ENCODE data around the gene SLC25A23. TPM values are rescaled to one million over a fixed set of nuclear protein-coding genes. Genes with fewer than 3 reads are reported as not detected.
"Not testable (repeated sequence)": the region's sequence is repeated elsewhere in the genome, so short reads cannot be mapped to it uniquely, and the experiment has no call there.

SLC25A23 gene
- total RNA-seq, 1 experiment from 2014 or later, result 17.5 TPM

DNA sequence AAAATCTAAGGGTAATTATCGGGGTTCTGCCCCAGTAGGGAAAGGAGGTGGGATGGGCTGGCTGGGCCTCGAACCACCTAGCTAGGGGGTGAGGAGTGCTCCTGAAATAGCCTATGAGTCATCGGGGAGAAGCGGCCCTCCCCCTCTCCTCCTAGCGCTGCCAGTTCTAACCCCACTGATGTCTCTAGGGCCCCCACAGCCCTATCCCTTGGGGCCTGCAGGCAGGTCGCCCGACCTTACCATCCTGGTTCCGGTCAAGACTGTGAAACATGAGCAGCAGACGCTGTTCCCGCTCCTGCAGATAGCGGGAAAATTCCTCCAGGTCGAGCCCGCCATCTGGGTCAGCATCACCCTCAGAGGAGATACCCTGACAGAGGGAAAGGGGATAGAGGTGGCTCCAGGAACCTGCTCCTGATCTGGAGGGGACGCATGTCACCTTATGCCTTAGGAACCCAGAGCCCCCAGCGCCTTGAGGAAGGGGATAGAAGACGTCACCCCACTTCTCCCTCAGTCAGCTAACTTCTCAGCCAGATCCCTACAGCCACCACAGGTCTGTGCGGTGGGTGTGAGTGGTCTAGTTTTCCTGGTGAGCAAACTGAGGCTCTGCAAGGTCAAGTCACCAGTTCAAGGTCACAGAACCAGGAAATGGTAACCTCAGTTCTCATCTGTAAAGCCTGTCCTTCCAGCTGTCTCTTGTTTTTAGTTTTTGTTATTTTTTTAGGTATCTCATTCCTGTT, 1.5 kb downstream of the SLC25A23 start:
- no peak for DNase-seq (ENCODE audit: low read depth)

DNA sequence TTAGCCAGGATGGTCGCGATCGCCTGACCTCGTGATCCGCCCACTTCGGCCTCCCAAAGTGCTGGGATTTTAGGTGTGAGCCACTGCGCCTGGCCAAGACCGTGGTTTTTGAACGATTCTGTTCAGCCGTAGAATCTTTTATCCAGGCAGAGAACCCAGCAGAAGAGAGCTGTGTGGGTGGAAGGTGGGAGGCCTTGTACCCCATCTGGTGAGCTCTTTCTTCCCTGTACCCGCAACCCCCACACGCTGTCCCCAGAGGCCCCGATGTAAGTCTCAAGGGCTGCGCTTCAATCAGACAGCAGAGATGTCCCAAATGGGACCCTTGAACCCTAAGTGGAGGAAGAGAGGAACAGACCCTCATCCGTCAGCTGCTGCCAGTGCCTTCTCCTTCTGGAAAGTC, 3.7 kb downstream of the SLC25A23 start:
- DNase-seq (ENCODE audit: low read depth), result no peak

DNA sequence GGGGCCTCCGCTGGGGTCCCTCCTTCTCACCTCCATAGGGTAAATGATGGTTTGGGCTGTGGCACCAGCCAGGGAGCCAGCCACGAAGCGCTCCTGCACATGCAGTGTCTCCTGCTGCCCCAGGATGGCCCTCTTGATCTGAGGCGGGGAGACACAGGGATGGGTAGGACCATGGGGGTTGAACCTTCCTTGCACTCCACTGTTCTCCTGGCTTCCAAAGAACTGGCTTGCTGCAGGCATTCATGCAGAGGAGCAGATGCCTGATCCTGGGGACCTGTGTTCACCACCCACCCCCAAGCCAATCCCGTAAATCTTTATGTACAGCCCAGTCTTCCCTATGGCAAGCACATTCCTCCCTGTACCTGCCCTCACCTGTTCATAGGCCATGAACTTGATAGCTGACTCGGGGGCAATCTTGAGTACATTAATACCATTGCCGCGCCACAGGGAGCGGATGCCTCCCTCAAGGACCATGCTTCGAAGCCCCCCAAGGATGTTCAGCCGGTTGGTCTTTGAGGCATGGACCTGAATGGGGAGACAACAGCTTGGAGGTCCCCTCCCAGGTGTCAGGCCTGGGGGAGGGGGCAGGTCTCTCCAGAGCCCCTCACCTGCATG, 5.5 kb downstream of the SLC25A23 start:
- DNase-seq (ENCODE audit: low read depth), result no peak

DNA sequence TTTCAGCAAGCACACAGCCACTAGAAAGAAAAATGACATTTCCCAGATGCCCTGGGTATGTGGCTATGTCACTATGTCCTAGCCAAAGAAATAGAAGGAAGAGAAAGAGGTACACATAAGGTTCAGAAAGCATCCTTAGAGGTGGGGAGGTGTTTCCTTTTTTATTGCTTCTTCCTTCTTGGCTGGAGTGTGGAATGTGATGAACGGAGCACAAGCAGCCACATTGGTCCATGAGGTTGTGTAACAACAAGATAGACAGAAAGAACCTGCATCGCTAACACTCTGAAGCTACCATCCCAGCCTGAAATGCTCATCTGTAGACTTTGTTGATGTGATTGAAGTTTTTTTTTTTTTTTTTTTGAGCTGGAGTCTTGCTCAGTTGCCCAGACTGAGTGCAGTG, 6.7 kb downstream of the SLC25A23 start:
- no peak for DNase-seq (ENCODE audit: low read depth)

DNA sequence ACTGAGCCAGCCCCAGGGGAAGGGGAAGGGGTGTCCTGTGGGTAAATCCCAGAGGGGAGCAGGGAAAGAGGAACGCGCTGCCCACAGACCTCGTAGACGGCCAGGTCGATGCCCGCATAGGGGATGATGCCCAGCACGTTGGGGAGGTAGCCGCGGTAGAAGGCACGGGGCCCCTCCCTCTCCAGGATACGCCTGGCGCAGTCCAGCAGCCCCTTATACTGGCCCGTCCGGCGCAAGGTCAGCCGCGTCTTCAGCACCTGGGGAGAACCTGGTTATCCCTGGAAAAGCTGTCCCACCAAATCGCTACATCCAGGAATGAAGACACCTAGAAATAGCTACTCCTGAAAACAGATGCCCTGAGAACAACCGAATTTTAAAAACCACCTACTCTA, 7.4 kb downstream of the SLC25A23 start:
- no peak for DNase-seq (ENCODE audit: low read depth)

DNA sequence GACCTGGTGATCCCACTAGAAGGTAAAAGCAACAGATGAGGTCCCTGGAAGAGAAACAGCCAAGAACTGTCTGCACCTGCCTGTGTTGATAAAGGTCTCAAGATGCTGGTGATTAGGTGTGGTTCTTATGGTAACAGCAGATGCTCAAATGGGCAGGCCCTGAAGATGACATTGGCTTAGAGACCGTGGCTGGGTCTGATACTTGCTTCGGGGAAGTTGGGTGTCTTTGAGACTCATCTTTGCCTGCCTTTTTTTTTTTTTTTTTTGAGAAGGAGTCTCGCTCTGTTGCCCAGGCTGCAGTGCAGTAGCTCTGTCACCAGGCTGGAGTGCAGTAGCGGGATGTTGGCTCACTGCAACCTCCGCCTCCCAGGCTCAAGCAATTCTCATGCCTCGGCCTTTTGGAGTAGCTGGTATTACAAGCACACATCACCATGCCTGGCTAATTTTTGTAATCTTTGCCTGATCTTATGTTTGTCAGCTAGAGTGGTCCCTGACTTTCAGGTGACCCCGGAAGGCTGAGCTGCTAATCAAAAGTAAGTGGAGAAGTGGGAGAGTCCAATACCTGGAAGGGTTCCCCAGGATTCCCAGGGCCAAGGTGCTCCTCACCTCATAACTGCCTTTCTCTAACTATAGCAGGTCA, 7.9 kb downstream of the SLC25A23 start:
- no peak for DNase-seq (ENCODE audit: low read depth)

DNA sequence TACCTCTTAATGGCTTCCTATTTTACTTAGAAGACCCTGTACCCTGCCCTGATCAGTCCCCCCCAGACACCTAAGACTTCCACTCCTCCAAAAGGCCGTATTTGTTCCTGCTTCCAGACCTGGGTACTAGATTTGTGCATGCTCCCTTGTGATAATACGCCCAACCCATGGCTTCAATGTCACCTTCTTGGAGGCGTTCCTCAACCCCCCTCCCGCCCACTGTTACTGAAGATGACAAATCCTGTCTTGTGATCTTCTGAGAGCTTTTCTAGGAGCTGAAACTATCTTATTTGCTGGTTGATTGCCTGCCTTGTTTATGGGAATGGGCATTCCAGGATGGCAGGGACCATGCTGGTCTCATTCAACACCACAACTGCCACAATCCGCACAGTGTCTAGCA, 9.4 kb downstream of the SLC25A23 start:
- no peak for DNase-seq (ENCODE audit: low read depth)

DNA sequence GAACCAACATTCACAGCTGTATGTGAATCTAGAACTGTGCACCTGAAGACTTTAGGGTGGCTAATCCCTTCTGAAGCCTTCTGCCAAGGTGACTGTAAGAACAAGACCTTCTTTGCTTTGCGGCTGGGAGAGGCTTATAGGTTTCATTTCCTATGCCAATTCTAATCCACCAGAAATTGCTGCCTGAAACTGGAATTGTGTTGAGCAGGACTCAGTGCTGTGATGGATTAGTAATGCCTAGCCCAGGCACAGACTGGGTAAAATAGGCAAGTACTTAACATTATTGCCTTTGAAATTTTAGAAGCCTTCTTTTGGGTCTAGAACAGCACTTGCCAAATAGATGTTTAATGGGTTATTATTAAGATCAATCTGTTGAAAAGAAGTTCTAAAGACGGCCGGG, 11.5 kb downstream of the SLC25A23 start:
- no peak for DNase-seq (ENCODE audit: low read depth)

DNA sequence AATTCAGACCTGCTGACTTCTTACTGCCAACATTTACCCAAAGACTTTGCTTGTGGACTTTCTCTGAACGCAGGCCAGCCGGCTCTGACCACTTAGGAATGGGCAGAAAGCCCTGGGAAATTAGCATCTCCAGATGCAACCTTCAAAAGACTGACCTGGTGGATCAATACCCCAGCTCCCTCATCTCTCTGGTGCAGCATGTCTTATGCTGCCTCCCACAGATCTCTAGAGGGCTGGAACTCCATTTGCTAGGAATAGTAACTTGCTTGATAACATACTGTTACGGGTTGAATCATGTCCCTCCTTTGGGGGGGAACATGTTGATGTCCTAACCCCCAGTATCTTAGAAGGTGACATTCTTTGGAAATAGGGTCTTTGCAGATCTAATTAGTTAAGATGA, 13.1 kb downstream of the SLC25A23 start:
- no peak for DNase-seq (ENCODE audit: low read depth)

DNA sequence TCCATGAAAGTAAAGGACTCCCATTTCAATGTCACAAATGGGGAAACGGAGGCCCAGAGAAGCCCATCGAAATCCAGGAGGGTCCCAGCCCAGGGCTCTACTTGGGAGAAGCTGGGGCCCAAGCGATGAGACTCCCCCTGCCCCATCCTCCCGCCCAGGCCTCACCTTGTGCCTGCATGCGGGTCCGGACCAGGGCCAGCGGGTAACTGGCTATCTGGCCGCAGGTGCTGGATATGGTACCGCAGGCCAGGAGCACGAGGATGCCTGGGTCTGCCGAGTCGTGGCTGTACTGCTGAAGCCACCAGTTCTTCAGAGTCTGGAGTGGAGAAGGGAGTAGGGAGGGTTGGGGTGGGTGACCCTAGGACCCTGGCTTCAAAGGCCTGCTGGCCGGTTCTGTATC, 15.6 kb downstream of the SLC25A23 start:
- no peak for DNase-seq (ENCODE audit: low read depth)

DNA sequence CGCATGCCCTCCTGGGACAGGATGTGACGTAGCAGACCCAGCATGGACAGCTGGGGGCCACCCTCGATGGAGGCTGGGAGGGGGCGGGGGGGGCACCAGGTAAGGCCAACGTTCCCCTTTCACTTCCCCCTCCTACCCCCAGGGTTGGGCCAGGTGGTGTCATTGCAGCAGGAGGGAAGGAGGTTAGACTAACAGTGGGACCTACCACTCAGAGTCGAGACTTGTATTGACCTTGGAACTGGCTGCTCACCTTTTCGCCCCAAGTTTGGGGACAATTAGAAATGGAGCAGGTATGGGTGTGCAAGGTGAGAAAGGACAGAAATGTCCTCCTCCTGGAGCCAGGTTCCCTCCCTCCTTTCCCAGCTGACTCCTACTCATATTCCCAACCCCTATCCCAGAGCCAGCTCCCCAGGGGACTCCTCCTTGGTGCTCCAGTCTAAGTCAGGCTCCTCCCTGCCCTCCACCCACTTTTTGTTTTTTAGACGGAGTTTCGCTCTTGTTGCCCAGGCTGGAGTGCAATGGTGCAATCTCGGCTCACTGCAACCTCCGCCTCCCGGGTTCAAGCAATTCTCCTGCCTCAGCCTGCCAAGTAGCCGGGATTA, 17.4 kb downstream of the SLC25A23 start:
- DNase-seq (ENCODE audit: low read depth), result no peak

DNA sequence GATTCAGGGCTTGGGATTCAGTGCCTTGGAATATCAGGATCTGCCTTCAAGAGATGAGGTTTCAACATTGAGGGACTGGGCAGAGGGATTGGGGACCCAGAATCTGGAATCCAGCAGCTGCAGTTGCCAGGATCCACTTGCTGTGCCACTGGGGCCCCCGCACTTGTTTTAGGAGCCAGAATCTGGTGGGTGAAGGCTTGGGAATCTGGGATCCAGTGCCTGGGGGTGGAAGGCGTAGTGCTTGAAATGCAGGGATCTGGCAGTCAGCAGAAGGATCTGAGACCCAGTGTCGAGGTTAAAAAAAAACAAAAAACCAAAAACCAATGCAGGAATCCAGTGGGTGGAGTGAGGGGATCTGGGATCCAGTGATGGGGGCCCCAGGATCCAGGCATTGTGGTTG, 18.7 kb downstream of the SLC25A23 start:
- no peak for DNase-seq (ENCODE audit: low read depth)

DNA sequence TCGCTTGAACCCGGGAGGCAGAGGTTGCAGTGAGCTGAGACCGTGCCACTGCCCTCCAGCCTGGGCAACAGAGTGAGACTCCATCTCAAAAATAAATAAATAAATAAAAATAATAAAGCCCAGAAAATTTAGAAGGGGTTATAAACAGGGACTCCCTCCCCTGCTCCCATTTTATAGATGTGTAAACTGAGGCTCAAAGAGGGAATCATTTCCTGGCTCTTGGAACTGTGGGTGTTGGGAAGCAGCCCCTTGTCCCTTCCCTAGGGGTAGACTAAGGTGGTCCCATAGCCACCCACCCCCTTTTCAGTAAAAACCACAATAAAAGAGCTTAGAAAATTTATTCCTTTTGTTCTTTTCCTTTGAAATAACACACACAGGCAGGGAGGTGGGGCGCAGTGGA, 19.8 kb downstream of the SLC25A23 start:
- no peak for DNase-seq (ENCODE audit: low read depth)

DNA sequence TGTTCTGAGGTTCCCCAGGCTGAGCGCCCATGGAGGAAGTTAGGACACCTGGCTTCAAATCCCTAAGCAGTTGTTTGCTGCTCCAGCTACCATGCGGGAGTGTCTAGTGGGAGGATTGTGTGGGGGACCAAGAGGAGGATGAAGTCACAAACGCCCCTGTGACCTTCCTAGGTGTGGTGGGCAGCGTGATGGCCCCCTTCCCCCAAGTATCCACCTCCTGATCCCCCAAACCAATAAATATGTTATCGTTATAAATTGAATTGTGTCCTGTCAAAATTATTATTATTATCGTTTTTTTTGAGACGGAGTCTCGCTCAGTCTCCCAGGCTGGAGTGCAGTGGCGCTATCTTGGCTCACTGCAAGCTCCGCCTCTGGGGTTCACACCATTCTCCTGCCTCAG, 25.9 kb downstream of the SLC25A23 start, which contains the start of gene SLC25A41:
SLC25A41 (minus strand) TSS at position 101 of the 400 bp plus-strand sequence; CDS start at position 31, 70 bp downstream.
- no peak for DNase-seq (ENCODE audit: low read depth)

DNA sequence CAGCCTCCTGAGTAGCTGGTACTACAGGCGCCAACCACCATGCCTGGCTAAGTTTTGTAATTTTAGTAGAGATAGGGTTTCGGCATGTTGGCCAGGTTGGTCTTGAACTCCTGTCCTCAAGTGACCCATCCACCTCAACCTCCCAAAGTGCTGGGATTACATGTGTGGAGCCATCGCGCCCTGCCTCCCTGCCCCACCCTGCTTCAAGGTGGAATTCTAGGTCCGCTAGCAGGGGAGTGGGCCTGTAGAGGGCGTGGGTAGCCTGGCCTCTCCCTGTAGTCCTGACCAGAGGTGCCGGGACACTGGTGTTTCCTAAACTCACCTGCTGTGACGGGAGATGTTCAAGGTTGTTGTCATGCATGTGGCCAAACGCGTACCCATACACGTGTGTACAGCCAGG, 26.4 kb downstream of the SLC25A23 start:
- DNase-seq (ENCODE audit: low read depth), result no peak

DNA sequence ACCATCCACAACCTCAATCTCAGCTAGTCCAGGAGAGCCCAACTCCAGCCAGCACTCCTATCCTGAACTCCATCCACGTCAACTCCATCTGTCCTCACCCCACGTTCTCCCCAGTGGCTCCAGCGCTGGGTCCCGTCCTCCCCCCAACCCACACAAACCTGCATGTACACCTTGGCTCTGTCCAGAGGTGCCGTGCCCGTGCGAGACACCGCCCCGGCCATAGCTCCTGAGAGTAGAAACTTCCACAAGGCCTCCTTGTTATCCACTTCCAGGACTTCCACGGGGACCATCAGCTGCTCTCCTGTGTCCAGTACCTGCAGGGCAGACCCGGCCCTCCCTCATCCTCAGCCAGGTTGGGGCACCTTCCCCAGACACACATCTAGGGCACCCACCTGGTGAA, 27.7 kb downstream of the SLC25A23 start:
- no peak for DNase-seq (ENCODE audit: low read depth)

DNA sequence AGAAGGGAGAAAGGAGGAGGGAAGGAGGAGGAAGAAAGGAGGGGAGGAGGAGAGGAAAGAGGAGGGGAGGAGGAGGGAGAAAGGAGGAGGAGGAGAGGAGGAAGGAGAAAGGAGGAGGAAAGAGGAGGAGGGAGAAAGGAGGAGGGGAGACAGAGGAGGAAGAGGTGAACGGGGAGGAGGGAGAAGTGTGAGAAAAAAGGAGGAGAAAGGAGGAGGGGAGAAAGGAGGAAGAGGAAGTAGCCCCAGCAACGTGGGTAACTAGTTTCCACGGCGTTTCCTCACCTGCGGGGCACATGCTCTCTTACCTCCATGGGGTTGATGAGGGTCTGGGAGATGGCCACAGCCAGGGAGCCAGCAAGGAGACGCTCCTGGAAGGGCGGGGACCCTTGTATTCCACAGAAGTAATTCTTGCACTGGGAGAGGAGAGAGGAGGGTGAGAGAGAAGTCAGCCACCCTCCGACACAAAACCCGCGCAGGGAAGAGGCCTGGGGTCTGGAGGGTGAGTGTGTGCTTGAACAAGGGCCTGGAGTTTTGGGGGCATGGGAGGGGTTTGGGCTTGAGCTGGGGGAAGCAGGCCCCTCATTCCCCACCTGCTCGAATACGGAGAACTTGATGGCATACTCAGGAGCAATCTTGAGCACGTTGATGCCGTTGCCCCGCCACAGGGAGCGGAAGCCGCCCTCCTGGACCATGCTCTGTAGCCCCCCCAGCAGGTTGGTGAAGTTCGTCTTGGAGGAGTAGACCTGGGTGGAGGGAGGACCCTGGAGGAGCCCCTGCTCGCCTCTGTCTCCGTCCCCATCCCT, 30.0 kb downstream of the SLC25A23 start:
- no peak for DNase-seq (ENCODE audit: low read depth)

DNA sequence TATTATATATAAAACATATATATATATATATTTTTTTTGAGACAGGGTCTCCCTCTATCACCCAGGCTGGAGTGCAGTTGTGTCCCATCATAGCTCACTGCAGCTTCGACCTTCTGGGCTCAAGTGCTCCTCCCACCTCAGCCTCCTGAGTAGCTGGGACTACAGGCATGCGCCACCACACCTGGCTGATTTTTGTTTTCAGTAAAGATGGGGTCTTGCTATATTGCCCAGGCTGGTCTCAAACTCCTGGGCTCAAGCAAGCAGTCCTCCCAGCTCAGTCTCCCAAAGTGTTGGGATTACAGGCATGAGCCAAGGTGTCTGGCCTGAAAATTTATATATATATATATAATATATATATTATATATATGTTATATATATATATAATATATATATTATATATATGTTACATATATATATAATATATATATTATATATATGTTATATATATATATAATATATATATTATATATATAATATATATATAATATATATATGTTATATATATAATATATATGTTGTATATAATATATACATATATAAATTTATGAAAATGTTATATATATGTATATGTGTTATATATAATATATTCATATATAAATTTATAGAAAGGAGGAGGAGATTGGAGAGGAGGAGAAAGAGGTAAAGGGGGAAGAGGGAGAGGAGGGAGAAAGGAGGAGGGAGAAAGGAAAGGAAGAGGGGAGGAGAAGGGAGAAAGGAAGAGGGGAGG, 30.7 kb downstream of the SLC25A23 start:
- not testable (repeated sequence) for DNase-seq (ENCODE audit: low read depth)

DNA sequence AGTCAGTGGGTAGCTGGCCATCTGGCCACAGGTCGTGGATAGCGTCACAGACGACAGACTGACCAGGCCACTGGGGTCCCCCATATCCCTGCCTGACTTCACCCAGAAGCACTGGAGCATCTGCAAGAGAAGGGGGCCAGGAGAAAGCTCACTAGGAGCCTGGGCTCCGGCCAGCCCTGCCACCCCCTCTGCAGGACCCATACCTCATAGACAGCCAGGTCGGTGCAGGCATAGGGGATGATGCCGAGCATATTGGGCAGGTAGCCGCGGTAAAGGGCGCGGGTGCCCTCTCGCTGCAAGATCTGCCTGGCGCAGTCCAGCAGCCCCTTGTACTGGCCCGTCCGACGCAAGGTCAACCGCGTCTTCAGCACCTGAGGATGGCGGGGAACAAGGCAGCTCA, 32.5 kb downstream of the SLC25A23 start:
- DNase-seq (ENCODE audit: low read depth), result no peak

DNA sequence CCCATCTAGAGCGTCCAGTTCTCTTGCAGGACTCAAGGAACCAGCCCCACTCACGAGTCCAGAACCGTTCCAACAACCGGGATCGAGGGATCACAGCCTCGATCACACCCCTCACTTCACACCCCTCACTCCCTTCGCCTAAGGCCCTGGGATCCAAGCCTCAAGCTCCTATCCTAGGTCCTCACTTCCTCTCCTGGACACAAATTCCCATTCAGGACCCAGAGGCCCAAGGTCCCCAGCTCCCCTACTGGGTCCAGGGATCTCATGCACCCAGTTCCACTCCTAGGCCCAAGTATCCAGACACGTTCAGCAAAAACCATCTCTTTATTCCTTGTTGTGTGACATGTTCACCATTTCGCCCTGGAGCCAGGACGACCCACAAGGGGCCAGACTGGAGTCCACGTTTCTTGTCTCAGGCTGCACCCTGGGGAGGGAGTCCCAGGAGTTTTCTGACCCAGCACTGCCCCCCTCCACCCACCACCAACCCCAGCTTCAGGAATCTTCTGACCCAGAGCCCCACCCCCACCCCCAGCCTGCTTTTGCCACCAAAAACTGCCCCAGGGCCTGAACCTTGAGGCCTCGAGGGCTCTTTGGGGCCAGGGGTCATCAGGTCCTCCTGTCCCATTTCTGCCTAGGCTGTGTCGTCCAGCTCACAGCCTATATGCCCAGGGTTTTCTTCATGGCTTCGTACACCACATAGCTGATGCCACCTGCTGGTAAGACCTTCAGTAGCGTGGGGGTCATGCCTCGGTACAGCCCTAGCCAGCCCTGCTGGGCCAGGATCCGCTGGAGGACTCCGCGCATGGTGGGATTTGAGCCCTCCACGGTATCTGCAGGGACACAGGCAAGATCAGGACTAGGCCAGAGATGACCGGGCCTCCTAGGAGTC, 33.6 kb downstream of the SLC25A23 start:
- no peak for DNase-seq (ENCODE audit: low read depth)

Data from RPMI7951 (cell line).